Measurements from ENCODE around the gene HSF4. TPM values are rescaled to one million over a fixed set of nuclear protein-coding genes. Genes with fewer than 3 reads are reported as not detected.

The HSF4 gene
- total RNA-seq, 1 donor from 2014 or later, result 54.0 TPM

GRCh38 chr16:67211674-67212073 is 47.1 kb downstream of the HSF4 start:
- no peaks in the 10 kb centered on the region for H3K36me3 Mint-ChIP-seq (ENCODE audit: low read depth)
- no peaks in the 10 kb centered on the region for H3K27me3 Mint-ChIP-seq
- no peak overlapping the region for H3K4me3 Mint-ChIP-seq
- DNase-seq, result no peak
- H3K4me1 Mint-ChIP-seq, result peaks cover 2% of the 10 kb centered on the region
- no peak overlapping the region for H3K27ac Mint-ChIP-seq
- intact Hi-C loops (cut with micrococcal nuclease), result no loop called here
- no peaks in the 10 kb centered on the region for H3K9me3 Mint-ChIP-seq

GRCh38 chr16:67212766-67213165 is 48.2 kb downstream of the HSF4 start:
- Mint-ChIP-seq H3K4me3 (no peak overlapping the region), H3K27me3 (no peaks in the 10 kb centered on the region), H3K9me3 (no peaks in the 10 kb centered on the region), H3K27ac (no peak overlapping the region), H3K4me1 (peaks cover 7% of the 10 kb centered on the region), H3K36me3 (ENCODE audit: low read depth) (no peaks in the 10 kb centered on the region)
- DNase-seq, result no peak
- intact Hi-C loops (cut with micrococcal nuclease), result no loop called here

DNA sequence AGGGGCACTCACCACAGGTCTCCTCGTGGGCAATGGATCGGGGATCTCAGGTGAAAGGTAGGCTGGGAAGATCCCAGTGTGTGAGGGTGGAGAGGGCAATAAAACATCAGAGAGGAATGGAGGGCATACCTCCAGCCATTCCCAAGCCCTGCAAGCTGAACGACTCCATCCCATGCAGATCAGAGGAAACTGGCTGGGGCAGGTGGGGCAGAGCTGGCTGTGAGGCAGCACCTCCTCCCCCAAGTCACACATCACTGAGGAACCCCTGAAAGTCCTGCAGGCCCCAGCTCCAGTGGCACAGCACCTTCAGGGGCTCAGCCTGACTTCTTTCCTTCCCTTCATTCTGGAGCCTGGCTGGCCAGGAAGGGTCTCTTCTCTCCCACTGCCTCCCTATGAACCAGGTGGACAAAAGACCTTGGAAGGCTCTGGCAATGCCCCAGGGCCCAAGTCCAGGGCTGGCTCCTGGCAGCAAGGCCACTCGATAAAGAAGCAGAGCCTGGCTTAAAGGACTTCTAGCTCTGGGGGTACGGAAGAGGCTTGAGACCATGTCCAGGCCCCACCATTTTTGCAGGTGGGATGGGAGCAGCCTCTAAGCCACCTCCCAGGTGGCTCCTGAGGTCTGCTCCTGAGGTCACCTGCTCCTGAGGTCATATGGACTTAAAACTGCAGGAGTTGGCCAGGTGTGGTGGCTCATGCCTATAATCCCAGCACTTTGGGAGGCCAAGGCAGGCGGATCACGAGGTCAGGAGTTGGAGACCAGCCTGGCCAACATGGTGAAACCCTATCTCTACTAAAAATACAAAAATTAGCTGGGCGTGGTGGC is 48.9 kb downstream of the HSF4 start:
- Mint-ChIP-seq H3K27me3 (no peaks in the 10 kb centered on the region), H3K4me1 (peaks cover 8% of the 10 kb centered on the region), H3K9me3 (no peaks in the 10 kb centered on the region), H3K27ac (no peak overlapping the region), H3K36me3 (ENCODE audit: low read depth) (no peaks in the 10 kb centered on the region), H3K4me3 (no peak overlapping the region)
- no peak for DNase-seq
- intact Hi-C loops (cut with micrococcal nuclease), result no loop called here

GRCh38 chr16:67215706-67216105 is 51.2 kb downstream of the HSF4 start:
- H3K27ac Mint-ChIP-seq, result no peak overlapping the region
- no peaks in the 10 kb centered on the region for H3K36me3 Mint-ChIP-seq (ENCODE audit: low read depth)
- DNase-seq, result no peak
- no peaks in the 10 kb centered on the region for H3K27me3 Mint-ChIP-seq
- H3K9me3 Mint-ChIP-seq, result no peaks in the 10 kb centered on the region
- no peak overlapping the region for H3K4me3 Mint-ChIP-seq
- H3K4me1 Mint-ChIP-seq, result peaks cover 8% of the 10 kb centered on the region
- intact Hi-C loops (cut with micrococcal nuclease), result no loop called here

DNA sequence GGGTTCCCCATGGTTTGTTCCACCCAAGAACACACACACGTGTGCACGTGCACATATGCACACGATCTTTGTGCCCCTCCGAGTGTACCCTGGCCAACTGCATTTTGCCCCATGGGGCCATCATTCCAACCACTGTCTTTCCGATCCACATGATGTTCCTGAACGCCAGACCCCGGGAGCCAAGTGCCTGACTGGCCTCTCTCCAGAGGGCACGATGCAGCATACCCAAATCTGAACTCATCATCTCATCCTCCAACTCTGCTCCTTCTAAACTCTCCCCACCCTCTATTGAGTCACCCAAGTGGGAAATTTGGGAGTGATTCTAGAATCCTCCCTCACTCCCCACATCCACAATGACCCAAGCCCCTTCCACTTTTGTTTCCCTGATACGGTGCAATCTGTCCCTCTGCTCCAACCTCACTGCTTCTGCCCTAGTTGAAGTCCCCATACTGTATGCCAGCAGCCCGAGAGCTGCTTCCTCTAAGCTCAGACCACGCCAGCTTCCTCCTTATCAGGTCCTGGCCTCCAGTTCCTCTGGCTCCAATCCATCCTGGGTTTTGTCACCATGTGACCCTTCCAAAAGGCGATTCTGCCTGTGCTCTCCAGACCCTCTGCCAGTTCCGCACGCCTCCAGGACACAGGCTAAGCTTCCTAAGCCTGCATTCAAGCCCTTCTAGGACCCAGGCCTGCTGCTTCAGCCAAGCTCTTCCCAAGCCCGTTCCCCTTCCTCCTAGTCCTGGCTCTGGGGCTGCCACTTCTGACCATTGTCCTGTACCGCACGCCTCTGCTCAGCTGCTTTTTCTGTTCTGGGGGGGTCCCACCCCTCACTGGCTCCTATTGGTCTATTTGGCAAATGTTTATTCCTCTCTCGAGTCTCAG is 52.3 kb downstream of the HSF4 start:
- no peak overlapping the region for H3K4me3 Mint-ChIP-seq
- no peaks in the 10 kb centered on the region for H3K27me3 Mint-ChIP-seq
- no peaks in the 10 kb centered on the region for H3K36me3 Mint-ChIP-seq (ENCODE audit: low read depth)
- H3K9me3 Mint-ChIP-seq, result no peaks in the 10 kb centered on the region
- DNase-seq, result no peak
- no peak overlapping the region for H3K27ac Mint-ChIP-seq
- intact Hi-C loops (cut with micrococcal nuclease), result no loop called here
- H3K4me1 Mint-ChIP-seq, result peaks cover 8% of the 10 kb centered on the region

Other genes with a start within 250 kb of the HSF4 start
- not detected in 2 replicates for gene CDH16, start 245.9 kb upstream of the HSF4 start, total RNA-seq
- 1.3 TPM in 2 replicates for gene RRAD, start 239.2 kb upstream of the HSF4 start, total RNA-seq
- 170 and 176 TPM in 2 replicates for gene CIAO2B, start 230.3 kb upstream of the HSF4 start, total RNA-seq
- gene CES2, start 229.2 kb upstream of the HSF4 start, total RNA-seq, result 30.6 and 33.6 TPM in 2 replicates
- 6.8 and 7.0 TPM in 2 replicates for gene CES3, start 203.5 kb upstream of the HSF4 start, total RNA-seq
- gene CES4A, start 176.2 kb upstream of the HSF4 start, total RNA-seq, result 27.0 and 27.5 TPM in 2 replicates
- 163 and 172 TPM in 2 replicates for gene CBFB, start 135.6 kb upstream of the HSF4 start, total RNA-seq
- 19.4 and 19.8 TPM in 2 replicates for gene PHAF1, start 54.8 kb upstream of the HSF4 start, total RNA-seq
- gene B3GNT9, start 13.7 kb upstream of the HSF4 start, total RNA-seq, result 5.5 and 5.6 TPM in 2 replicates
- 28.9 and 30.1 TPM in 2 replicates for gene TRADD, start 4.8 kb upstream of the HSF4 start, total RNA-seq
- gene FBXL8, start 4.8 kb upstream of the HSF4 start, total RNA-seq, result 25.1 and 30.0 TPM in 2 replicates
- 31.0 and 36.7 TPM in 2 replicates for gene NOL3, start 5.8 kb downstream of the HSF4 start, total RNA-seq
- gene MATCAP1, start 19.2 kb downstream of the HSF4 start, total RNA-seq, result 51.3 and 55.1 TPM in 2 replicates
- 0.12 TPM in 1 of 2 replicates, not detected in the other for gene EXOC3L1, start 25.4 kb downstream of the HSF4 start, total RNA-seq
- gene E2F4, start 27.4 kb downstream of the HSF4 start, total RNA-seq, result 165 and 166 TPM in 2 replicates
- 8.2 and 8.7 TPM in 2 replicates for gene ELMO3, start 34.4 kb downstream of the HSF4 start, total RNA-seq
- 65.0 and 65.6 TPM in 2 replicates for gene TMEM208, start 62.4 kb downstream of the HSF4 start, total RNA-seq
- gene FHOD1, start 82.7 kb downstream of the HSF4 start, total RNA-seq, result 128 TPM in 2 replicates
- 5.3 TPM in 2 replicates for gene SLC9A5, start 84.2 kb downstream of the HSF4 start, total RNA-seq
- 43.4 and 43.8 TPM in 2 replicates for gene PLEKHG4, start 114.8 kb downstream of the HSF4 start, total RNA-seq
- 1.0 and 1.3 TPM in 2 replicates for gene KCTD19, start 162.0 kb downstream of the HSF4 start, total RNA-seq
- gene LRRC36, start 162.1 kb downstream of the HSF4 start, total RNA-seq, result 0.23 TPM in 1 of 2 replicates, not detected in the other
- not detected in 2 replicates for gene TPPP3, start 228.8 kb downstream of the HSF4 start, total RNA-seq

Measured in activated CD4-positive, alpha-beta T cell treated with anti-CD3 and anti-CD28 coated beads, Interleukin-2, amount 10 ng/mL, durations not matched to agents 24 days and 14 days (primary cell).